Esophagus muscularis mucosa (tissue), 4 donors: Measurements from ENCODE around the gene ATP1A4.

Experiments
- EP300 ChIP-seq: sonication (generic); formaldehyde crosslinking; IDR thresholded peaks from one replicate; pipeline ENCODE4 v1.6.1; 2017; ENCODE audit warnings: antibody characterized with exemption
- POLR2A ChIP-seq: fragments of 450-650 bp; IDR thresholded peaks from one replicate; pipeline ENCODE4 v1.6.1; 2017; ENCODE audit warnings: antibody characterized with exemption, moderate library complexity, mild to moderate bottlenecking, low read depth
- POLR2AphosphoS5 ChIP-seq, 2 donors: sonication (generic); formaldehyde crosslinking; IDR thresholded peaks; one replicate each; pipeline ENCODE4 v1.6.1; 2017; ENCODE audit warnings: antibody characterized with exemption in 2 of 2
- TF ChIP-seq, protein P1 (sequence below), 3 experiments: fragments of 200-600 bp in 2 of 3; fragments of 450-650 bp in 1 of 3; sonication (generic) in 2 of 3; IDR thresholded peaks; one replicate each; pipeline ENCODE4 v1.5.1; 2017 to 2019; ENCODE audit warnings: antibody characterized with exemption in 3 of 3, mild to moderate bottlenecking in 2 of 3, moderate library complexity in 1 of 3

DNA sequence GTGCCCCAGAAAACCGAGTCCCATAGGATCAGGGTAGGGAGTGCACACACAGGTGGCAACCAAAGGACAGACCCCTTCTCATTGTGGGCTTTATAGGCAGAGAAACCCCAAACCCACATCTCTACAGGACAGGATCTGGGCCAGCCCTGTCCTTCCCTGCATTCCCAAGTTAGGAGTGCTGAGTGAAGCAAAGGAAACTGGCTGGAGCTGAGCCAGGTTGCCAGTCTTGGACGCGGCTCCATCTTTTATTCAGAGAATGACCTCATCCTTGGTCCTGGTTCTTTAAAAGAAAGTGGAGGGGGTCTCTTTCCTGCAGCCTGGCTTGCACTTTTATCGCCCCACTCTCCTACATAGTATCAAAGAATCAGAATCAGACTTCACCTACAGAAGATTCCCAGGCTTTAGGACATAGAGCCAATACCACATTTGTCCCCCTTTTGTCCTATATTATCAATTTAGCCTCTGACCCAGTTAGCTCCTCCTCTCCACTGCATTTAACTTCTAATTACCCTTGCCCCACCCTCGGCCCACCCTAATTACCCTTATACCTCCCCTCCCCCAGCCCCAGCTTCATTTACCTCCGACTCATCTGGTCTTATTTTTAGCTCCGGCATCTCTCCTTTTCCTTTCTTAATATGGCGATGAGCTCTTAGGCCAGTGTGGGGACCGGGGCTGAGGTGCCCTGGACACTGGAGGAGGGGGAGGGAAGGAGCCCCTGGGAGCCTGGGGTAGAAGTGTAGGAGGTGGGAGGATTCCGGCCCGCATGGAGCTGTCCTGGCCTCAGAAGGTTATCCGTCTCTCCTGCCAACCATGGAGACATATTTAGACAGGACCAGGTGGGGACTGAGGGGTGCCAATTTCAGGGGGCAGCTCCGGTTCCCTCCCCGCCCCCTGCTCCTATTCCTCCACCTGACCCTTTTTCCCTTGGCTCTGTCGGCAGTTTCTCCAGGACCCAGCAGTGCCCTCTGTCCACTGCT, 38.5 kb downstream of the ATP1A4 start, which contains the start of gene CASQ1:
- no peak for TF ChIP-seq POLR2A
- TF ChIP-seq, protein P1, sequence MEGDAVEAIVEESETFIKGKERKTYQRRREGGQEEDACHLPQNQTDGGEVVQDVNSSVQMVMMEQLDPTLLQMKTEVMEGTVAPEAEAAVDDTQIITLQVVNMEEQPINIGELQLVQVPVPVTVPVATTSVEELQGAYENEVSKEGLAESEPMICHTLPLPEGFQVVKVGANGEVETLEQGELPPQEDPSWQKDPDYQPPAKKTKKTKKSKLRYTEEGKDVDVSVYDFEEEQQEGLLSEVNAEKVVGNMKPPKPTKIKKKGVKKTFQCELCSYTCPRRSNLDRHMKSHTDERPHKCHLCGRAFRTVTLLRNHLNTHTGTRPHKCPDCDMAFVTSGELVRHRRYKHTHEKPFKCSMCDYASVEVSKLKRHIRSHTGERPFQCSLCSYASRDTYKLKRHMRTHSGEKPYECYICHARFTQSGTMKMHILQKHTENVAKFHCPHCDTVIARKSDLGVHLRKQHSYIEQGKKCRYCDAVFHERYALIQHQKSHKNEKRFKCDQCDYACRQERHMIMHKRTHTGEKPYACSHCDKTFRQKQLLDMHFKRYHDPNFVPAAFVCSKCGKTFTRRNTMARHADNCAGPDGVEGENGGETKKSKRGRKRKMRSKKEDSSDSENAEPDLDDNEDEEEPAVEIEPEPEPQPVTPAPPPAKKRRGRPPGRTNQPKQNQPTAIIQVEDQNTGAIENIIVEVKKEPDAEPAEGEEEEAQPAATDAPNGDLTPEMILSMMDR (IDR thresholded peaks at IDR 0.05) = no peak
- TF ChIP-seq POLR2AphosphoS5 (IDR thresholded peaks at IDR 0.05) = no peak
- no peak for TF ChIP-seq EP300
